ENCODE data around the gene ANKRD7.
A peak's percentile ranks its signal among the peaks of the same experiment; 100 is the strongest.

The ANKRD7 gene

DNA sequence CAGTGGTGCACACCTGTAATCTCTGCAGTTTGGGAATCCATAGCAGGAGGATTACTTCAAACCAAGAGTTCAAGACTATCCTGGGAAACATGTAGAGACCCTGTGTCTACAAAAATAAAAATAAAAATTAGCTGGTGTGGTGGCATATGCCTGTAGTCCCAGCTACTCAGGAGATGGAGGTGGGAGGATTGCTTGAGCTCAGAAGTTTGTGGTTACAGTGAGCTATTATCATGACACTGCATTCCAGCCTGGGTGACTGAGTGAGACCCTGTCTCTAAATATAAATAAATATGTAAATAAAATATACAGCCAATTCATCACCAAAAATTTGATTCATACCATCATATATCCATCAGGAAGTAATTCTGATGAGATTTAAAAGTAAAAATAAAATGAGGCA, 60.9 kb downstream of the ANKRD7 start:
- Histone ChIP-seq H3K79me2 (ENCODE audit: insufficient read depth, low read length) (no peaks in the 10 kb centered on the region), H4K20me1 (ENCODE audit: insufficient read depth, low read length, poor library complexity, severe bottlenecking) (no peaks in the 10 kb centered on the region), H3K4me2 (ENCODE audit: low read depth, low read length, poor library complexity, severe bottlenecking) (no peak overlapping the region), H3K9me2 (replicated peaks; ENCODE audit: low read depth, low read length) (no peaks in the 10 kb centered on the region), H3K27me3 (ENCODE audit: insufficient read depth, low read length, poor library complexity, severe bottlenecking) (peaks cover 18% of the 10 kb centered on the region), H2AFZ (ENCODE audit: low read length) (no peak overlapping the region), H3K9me3 (ENCODE audit: insufficient read depth, low read depth, low read length) (peaks cover 6% of the 10 kb centered on the region; the same call in 1 of the 2 replicates), H3K9ac (ENCODE audit: low read depth, low read length, poor library complexity, severe bottlenecking) (no peak overlapping the region), H3K4me3 (ENCODE audit: low read length, poor library complexity, severe bottlenecking) (no peak overlapping the region), H3F3A (ENCODE audit: low read depth) (no peaks in the 10 kb centered on the region; the same call in 1 of the 2 replicates), H3K36me3 (ENCODE audit: insufficient read depth, low read length) (no peaks in the 10 kb centered on the region), H3K4me1 (ENCODE audit: insufficient read depth, low read length, poor library complexity, severe bottlenecking) (peaks cover 49% of the 10 kb centered on the region)
- TF ChIP-seq EZH2phosphoT487 (IDR thresholded peaks at IDR 0.05; ENCODE audit: borderline replicate concordance), result no peak
- TF ChIP-seq, protein P1, sequence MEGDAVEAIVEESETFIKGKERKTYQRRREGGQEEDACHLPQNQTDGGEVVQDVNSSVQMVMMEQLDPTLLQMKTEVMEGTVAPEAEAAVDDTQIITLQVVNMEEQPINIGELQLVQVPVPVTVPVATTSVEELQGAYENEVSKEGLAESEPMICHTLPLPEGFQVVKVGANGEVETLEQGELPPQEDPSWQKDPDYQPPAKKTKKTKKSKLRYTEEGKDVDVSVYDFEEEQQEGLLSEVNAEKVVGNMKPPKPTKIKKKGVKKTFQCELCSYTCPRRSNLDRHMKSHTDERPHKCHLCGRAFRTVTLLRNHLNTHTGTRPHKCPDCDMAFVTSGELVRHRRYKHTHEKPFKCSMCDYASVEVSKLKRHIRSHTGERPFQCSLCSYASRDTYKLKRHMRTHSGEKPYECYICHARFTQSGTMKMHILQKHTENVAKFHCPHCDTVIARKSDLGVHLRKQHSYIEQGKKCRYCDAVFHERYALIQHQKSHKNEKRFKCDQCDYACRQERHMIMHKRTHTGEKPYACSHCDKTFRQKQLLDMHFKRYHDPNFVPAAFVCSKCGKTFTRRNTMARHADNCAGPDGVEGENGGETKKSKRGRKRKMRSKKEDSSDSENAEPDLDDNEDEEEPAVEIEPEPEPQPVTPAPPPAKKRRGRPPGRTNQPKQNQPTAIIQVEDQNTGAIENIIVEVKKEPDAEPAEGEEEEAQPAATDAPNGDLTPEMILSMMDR (conservative IDR thresholded peaks at IDR 0.05; ENCODE audit: low read length), result no peak

DNA sequence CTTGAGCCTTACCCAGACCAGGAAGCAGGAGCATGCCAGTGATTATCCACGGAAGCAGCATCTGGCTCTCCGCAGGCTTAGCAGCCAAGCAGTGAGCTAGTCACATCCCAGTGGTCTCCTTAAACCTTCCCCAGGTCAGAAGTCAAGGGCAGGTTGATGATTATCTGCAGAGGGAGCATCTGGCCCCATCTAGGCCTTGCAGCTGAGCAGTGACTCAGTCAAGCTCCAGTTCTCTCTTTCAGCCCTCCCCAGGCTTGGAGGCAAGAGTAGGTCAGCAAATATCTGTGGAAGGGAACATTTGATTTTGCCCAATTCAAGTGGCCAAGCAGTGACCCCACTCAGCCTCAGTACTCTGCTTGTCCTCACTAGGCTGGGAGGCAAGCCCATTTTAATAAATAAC, 61.6 kb downstream of the ANKRD7 start:
- peaks cover 18% of the 10 kb centered on the region for H3K27me3 ChIP-seq (ENCODE audit: insufficient read depth, low read length, poor library complexity, severe bottlenecking)

DNA sequence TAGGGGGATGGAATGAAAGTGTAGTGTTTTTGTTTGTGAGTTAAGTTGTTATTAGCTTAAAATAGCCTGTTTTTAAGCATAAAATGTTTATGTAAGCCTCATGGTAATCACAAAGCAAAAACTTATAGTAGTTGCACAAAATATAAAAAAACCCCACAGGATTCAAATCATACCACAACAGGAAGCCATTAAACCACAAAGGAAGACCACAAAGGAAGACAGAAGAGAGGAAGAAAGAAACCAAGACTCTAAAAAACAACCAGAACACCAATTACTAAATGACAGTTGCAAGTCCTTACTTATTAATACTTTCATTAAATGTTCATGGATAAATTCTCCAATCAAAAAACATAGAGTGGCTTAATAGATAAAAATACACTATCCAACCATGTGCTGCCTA, 63.6 kb downstream of the ANKRD7 start:
- peaks cover 19% of the 10 kb centered on the region; the same call in 1 of the 2 replicates for H3K9me3 ChIP-seq (ENCODE audit: insufficient read depth, low read depth, low read length)
- peak overlapping the region; percentile 71 for H3K4me2 ChIP-seq (ENCODE audit: low read depth, low read length, poor library complexity, severe bottlenecking)
- no peaks in the 10 kb centered on the region for H3K79me2 ChIP-seq (ENCODE audit: insufficient read depth, low read length)
- H3K9me2 ChIP-seq (replicated peaks; ENCODE audit: low read depth, low read length), result no peaks in the 10 kb centered on the region
- no peaks in the 10 kb centered on the region for H4K20me1 ChIP-seq (ENCODE audit: insufficient read depth, low read length, poor library complexity, severe bottlenecking)
- peaks cover 18% of the 10 kb centered on the region for H3K27me3 ChIP-seq (ENCODE audit: insufficient read depth, low read length, poor library complexity, severe bottlenecking)
- H3F3A ChIP-seq (ENCODE audit: low read depth), result no peaks in the 10 kb centered on the region
- TF ChIP-seq, protein P1 (conservative IDR thresholded peaks at IDR 0.05; ENCODE audit: low read length), result no peak
- peak; percentile 33; the same call in 1 of the 2 replicates for TF ChIP-seq EZH2phosphoT487 (IDR thresholded peaks at IDR 0.05; ENCODE audit: borderline replicate concordance)
- peak overlapping the region; percentile 60 for H3K4me3 ChIP-seq (ENCODE audit: low read length, poor library complexity, severe bottlenecking)
- H3K9ac ChIP-seq (ENCODE audit: low read depth, low read length, poor library complexity, severe bottlenecking), result no peak overlapping the region
- no peaks in the 10 kb centered on the region for H3K36me3 ChIP-seq (ENCODE audit: insufficient read depth, low read length)
- H2AFZ ChIP-seq (ENCODE audit: low read length), result no peak overlapping the region
- peaks cover 36% of the 10 kb centered on the region for H3K4me1 ChIP-seq (ENCODE audit: insufficient read depth, low read length, poor library complexity, severe bottlenecking)

More for the DNA sequence above, 61.6 kb downstream of the ANKRD7 start:
- Histone ChIP-seq H3K36me3 (ENCODE audit: insufficient read depth, low read length) (no peaks in the 10 kb centered on the region), H3K9me3 (ENCODE audit: insufficient read depth, low read depth, low read length) (peaks cover 14% of the 10 kb centered on the region; the same call in 1 of the 2 replicates), H3K9ac (ENCODE audit: low read depth, low read length, poor library complexity, severe bottlenecking) (no peak overlapping the region), H4K20me1 (ENCODE audit: insufficient read depth, low read length, poor library complexity, severe bottlenecking) (no peaks in the 10 kb centered on the region), H3K4me3 (ENCODE audit: low read length, poor library complexity, severe bottlenecking) (no peak overlapping the region), H3K4me2 (ENCODE audit: low read depth, low read length, poor library complexity, severe bottlenecking) (no peak overlapping the region), H3K9me2 (replicated peaks; ENCODE audit: low read depth, low read length) (no peaks in the 10 kb centered on the region), H3K4me1 (ENCODE audit: insufficient read depth, low read length, poor library complexity, severe bottlenecking) (peaks cover 41% of the 10 kb centered on the region), H3F3A (ENCODE audit: low read depth) (no peaks in the 10 kb centered on the region), H2AFZ (ENCODE audit: low read length) (no peak overlapping the region), H3K79me2 (ENCODE audit: insufficient read depth, low read length) (no peaks in the 10 kb centered on the region)
- TF ChIP-seq EZH2phosphoT487 (IDR thresholded peaks at IDR 0.05; ENCODE audit: borderline replicate concordance), result no peak
- TF ChIP-seq, protein P1 (conservative IDR thresholded peaks at IDR 0.05; ENCODE audit: low read length), result no peak

All from Loucy (cell line).